TTC549 (cell line): Measurements from ENCODE around the gene AREG.
"Not testable (repeated sequence)": the region's sequence is repeated elsewhere in the genome, so short reads cannot be mapped to it uniquely, and the experiment has no call there.

Experiments used
- FAIRE-seq: peaks from 2 replicates; lab custom pipeline; 2012; peaks lifted over from hg19 to GRCh38; lab: Jason Lieb, UNC

AREG gene

GRCh38 chr4:74444891-74445642, at the start of gene AREG:
AREG (plus strand) TSS chr4:74445136; CDS start chr4:74445346, 210 bp downstream.
- FAIRE-seq: no peak

GRCh38 chr4:74395633-74396032, 49.3 kb upstream of the AREG start:
- no peak for FAIRE-seq

- no peak for FAIRE-seq
Observed at GRCh38 chr4:74397748-74398426, 47.0 kb upstream of the AREG start.

GRCh38 chr4:74398894-74399589, 45.9 kb upstream of the AREG start:
- not testable (repeated sequence) for FAIRE-seq

- FAIRE-seq: no peak
Observed at GRCh38 chr4:74400395-74400794, 44.5 kb upstream of the AREG start.

GRCh38 chr4:74402692-74403456, 42.1 kb upstream of the AREG start:
- no peak for FAIRE-seq

- FAIRE-seq: no peak
Observed at GRCh38 chr4:74407891-74408290, 37.0 kb upstream of the AREG start.

- no peak for FAIRE-seq
Observed at GRCh38 chr4:74408639-74409038, 36.3 kb upstream of the AREG start.

- no peak for FAIRE-seq
Observed at GRCh38 chr4:74410272-74410671, 34.7 kb upstream of the AREG start.

GRCh38 chr4:74412225-74412624, 32.7 kb upstream of the AREG start:
- FAIRE-seq: no peak

- FAIRE-seq: no peak
Observed at GRCh38 chr4:74413265-74413664, 31.7 kb upstream of the AREG start.

GRCh38 chr4:74414149-74414809, 30.7 kb upstream of the AREG start:
- no peak for FAIRE-seq

GRCh38 chr4:74415602-74416300, 29.2 kb upstream of the AREG start:
- no peak for FAIRE-seq

- FAIRE-seq: no peak
Observed at GRCh38 chr4:74418063-74418670, 26.8 kb upstream of the AREG start.

- FAIRE-seq: no peak
Observed at GRCh38 chr4:74420863-74421262, 24.1 kb upstream of the AREG start.

GRCh38 chr4:74423104-74423503, 21.8 kb upstream of the AREG start:
- no peak for FAIRE-seq

GRCh38 chr4:74424111-74424510, 20.8 kb upstream of the AREG start:
- no peak for FAIRE-seq

- FAIRE-seq: no peak
Observed at GRCh38 chr4:74426101-74426500, 18.8 kb upstream of the AREG start.

GRCh38 chr4:74428276-74428675, 16.7 kb upstream of the AREG start:
- no peak for FAIRE-seq

GRCh38 chr4:74431113-74431826, 13.7 kb upstream of the AREG start:
- FAIRE-seq: no peak
